Measurements from ENCODE around the gene EIF3F. TPM values are rescaled to one million over a fixed set of nuclear protein-coding genes. Genes with fewer than 3 reads are reported as not detected.

Gene EIF3F
- total and polyA plus RNA-seq, 2 of the 8 experiments (the other 6 are each of a cell fraction or from before 2014, with no cell fraction given) = 222 to 388 TPM

DNA sequence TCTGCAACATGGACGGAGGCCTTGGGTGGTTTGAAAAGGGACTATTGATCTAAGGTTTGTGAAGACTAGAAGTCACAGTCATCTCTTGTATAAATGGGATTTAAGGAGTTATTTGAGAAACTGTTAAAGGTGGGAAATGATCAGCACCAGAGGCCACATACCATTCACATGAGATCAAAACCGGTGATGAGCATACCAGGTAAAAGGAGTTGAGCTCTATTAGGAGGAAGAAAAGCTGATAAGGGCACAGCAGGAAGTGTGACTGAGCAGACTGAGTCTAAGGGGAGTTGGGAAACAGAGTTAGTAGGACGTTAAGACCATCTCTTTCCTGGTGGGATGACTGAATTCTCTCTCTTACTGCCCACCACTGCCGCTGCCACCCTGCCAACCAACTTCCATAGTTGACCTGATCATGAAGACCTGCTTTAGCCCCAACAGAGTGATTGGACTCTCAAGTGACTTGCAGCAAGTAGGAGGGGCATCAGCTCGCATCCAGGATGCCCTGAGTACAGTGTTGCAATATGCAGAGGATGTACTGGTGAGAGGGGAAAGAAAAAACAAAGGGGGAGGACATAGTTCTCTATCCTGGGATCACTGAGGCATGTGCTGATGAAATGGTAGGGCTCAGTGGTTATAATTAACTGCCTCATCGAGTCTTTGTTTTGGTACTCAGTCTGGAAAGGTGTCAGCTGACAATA, 7.6 kb downstream of the EIF3F start:
- ChIA-PET CTCF (ENCODE audit: partially characterized antibody) (interaction anchor here (1.0 to 1.8 kb wide), 3 partner anchors 12 to 96 kb away, joined by 3 to 5 read pairs (median 3); no protein-coding TSS in a partner anchor), POLR2A (ENCODE audit: partially characterized antibody) (interaction anchor here (1.0 to 2.2 kb wide), 6 partner anchors 8 to 98 kb away, joined by 3 to 14 read pairs (median 4); partner anchors contain the start of gene EIF3F)
- no peak overlapping the region for H2BK120ac ChIP-seq (replicated peaks; ENCODE audit: low read depth, low read length)
- no peak overlapping the region for H3K18ac ChIP-seq (ENCODE audit: extremely low read depth, low read length)
- no peak overlapping the region for H2AK5ac ChIP-seq (ENCODE audit: low read depth, low read length)
- no peak overlapping the region for H4K5ac ChIP-seq (ENCODE audit: insufficient read length, low read depth, low read length)
- no peak overlapping the region for H2BK12ac ChIP-seq (ENCODE audit: low read depth, low read length)
- H3K23ac ChIP-seq (ENCODE audit: insufficient read length) = no peak overlapping the region
- H4K8ac ChIP-seq (ENCODE audit: extremely low read depth, insufficient read depth, low read length) = no peak overlapping the region
- no peak overlapping the region for H2BK5ac ChIP-seq (ENCODE audit: low read depth, low read length)
- peaks cover 2 to 5% of the 10 kb centered on the region in 2 experiments for H4K20me1 ChIP-seq (replicated peaks in 1 of 2; ENCODE audit: control insufficient read depth in 1 of 2, insufficient read depth in 2 of 2, low read length in 2 of 2)
- H3K4me2 ChIP-seq (ENCODE audit: insufficient read depth in 1 of 2, low read depth in 2 of 2, low read length in 2 of 2) = no peak overlapping the region
- H2AFZ ChIP-seq (ENCODE audit: low read length) = no peak overlapping the region
- H3K4me3 ChIP-seq (ENCODE audit: extremely low read depth in 1 of 4, insufficient read depth in 2 of 4, low read depth in 3 of 4, low read length in 4 of 4) = no peak overlapping the region
- no peak overlapping the region for H3K56ac ChIP-seq (replicated peaks; ENCODE audit: insufficient read length, low read depth, low read length)
- TF ChIP-seq POLR2A (IDR thresholded peaks at IDR 0.05; ENCODE audit: control extremely low read depth in 1 of 2, low read depth in 2 of 2, low read length in 2 of 2) (peak in 1 of 2 experiments; percentile 15; a peak in 1 of 3 replicates), SRF (IDR thresholded peaks at IDR 0.05; ENCODE audit: low read depth, low read length) (no peak)
- no peaks in the 10 kb centered on the region for H3K9me3 ChIP-seq (ENCODE audit: insufficient read depth in 2 of 2, low read depth in 1 of 2, low read length in 1 of 2)
- H3K79me1 ChIP-seq (ENCODE audit: low read depth, low read length) = no peaks in the 10 kb centered on the region
- H3K14ac ChIP-seq (ENCODE audit: insufficient read length) = no peak overlapping the region
- H3K79me2 ChIP-seq (ENCODE audit: control insufficient read depth in 1 of 2, insufficient read depth in 2 of 2, low read length in 2 of 2) = peaks cover 0 to 9% of the 10 kb centered on the region in 2 experiments; a peak in 2 of 4 replicates
- peaks cover 32 to 75% (median 65%) of the 10 kb centered on the region in 4 experiments for H3K36me3 ChIP-seq (ENCODE audit: control insufficient read depth in 2 of 4, insufficient read depth in 4 of 4, low read length in 3 of 4)
- H3K4me1 ChIP-seq (replicated peaks in 1 of 4; ENCODE audit: control insufficient read depth in 3 of 4, insufficient read depth in 4 of 4, low read length in 3 of 4) = no peaks in the 10 kb centered on the region
- no peaks in the 10 kb centered on the region for H3K23me2 ChIP-seq (ENCODE audit: low read depth, low read length)
- no peak for FAIRE-seq
- DNase-seq (ENCODE audit: low read depth in 1 of 2, low spot score in 2 of 2) = no peak
- no peak overlapping the region for H3K4ac ChIP-seq (replicated peaks; ENCODE audit: insufficient read length, low read depth, low read length)
- 80% methylated on average over 6 of the region's 6 CpGs; no CpG with 5 or more reads in 1 of the 2 experiments for WGBS, 2 experiments (ENCODE audit: extremely low coverage in 1 of 2, insufficient coverage in 1 of 2, insufficient read length in 1 of 2, insufficient replicate concordance in 2 of 2, low coverage in 1 of 2, low lambda C conversion rate in 2 of 2, missing lambda C conversion rate in 1 of 2)
- no peak overlapping the region for H3K27ac ChIP-seq (ENCODE audit: low read depth, low read length)
- no peak overlapping the region for H4K91ac ChIP-seq (replicated peaks; ENCODE audit: insufficient read length, low read length)
- H3K27me3 ChIP-seq (replicated peaks in 1 of 4; ENCODE audit: control insufficient read depth in 3 of 4, extremely low read depth in 1 of 4, insufficient read depth in 3 of 4, low read length in 3 of 4) = no peaks in the 10 kb centered on the region
- H2BK20ac ChIP-seq (ENCODE audit: low read length) = no peak overlapping the region
- H2BK15ac ChIP-seq (ENCODE audit: low read length) = no peak overlapping the region
- no peak overlapping the region for H3K9ac ChIP-seq (replicated peaks in 1 of 4; ENCODE audit: extremely low read depth in 1 of 4, low read depth in 3 of 4, low read length in 3 of 4)

Measured in H1 (cell line).